Chondrocyte (in vitro differentiated cells): Measurements from ENCODE around the gene GAMT. TPM values are rescaled to one million over a fixed set of nuclear protein-coding genes. Genes with fewer than 3 reads are reported as not detected.
A peak's percentile ranks its signal among the peaks of the same experiment; 100 is the strongest.

Source experiments
- DNase-seq: peaks from one replicate; pipeline ENCODE4 v3.0.0; 2021; ENCODE audit warnings: mixed read lengths, low spot score
- H3K27ac Mint-ChIP-seq: one replicate; pipeline ENCODE4 v1.8.0; 2021; ENCODE audit warnings: mild to moderate bottlenecking, moderate library complexity, mixed read lengths; ENCODE audit not compliant: unreplicated experiment
- H3K27me3 Mint-ChIP-seq: 2 replicates; pipeline ENCODE4 v1.8.0; 2021; ENCODE audit warnings: low read depth, mixed read lengths
- H3K36me3 Mint-ChIP-seq: 2 replicates; pipeline ENCODE4 v1.8.0; 2021; ENCODE audit warnings: low read depth, mixed read lengths
- H3K4me1 Mint-ChIP-seq: 2 replicates; pipeline ENCODE4 v1.8.0; 2021; ENCODE audit warnings: low read depth, mild to moderate bottlenecking, mixed read lengths
- H3K4me3 Mint-ChIP-seq: one replicate; pipeline ENCODE4 v1.8.0; 2021; ENCODE audit warnings: mild to moderate bottlenecking, moderate library complexity, mixed read lengths; ENCODE audit not compliant: unreplicated experiment
- H3K9me3 Mint-ChIP-seq: 2 replicates; pipeline ENCODE4 v1.8.0; 2021; ENCODE audit warnings: low read depth, mixed read lengths
- total RNA-seq: library from RNA; stranded (reverse); gene quantifications from 3 replicates; pipeline ENCODE4 v1.2.1, GENCODE V29; 2021
- TF ChIP-seq, protein P1 (sequence below): fragments of 200-600 bp; sonication (generic); IDR thresholded peaks from 2 replicates; pipeline ENCODE4 v1.5.0; 2021; ENCODE audit warnings: antibody characterized with exemption, mild to moderate bottlenecking, moderate library complexity

GAMT gene
- total RNA-seq, 1 donor from 2014 or later = 32.5 TPM

DNA sequence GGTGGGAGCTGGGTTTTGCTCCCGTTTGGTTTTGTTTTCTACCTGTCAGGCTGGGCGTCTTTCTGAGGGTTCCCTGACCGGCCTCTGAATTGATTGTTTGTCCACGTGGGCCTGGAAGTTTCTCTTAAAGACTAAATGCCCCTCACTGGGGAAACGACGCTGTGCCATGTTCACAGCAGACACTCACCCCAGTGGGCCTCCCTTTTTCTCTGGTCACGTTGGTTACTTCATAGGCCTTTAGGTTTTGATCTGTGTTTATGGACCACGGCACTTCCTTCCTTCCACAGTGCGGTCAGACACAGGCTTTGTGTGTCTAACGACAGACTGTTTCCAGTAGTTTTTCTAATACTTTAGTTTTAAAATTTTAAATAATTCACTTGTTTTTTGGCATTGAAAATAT lies 37.7 kb downstream of the GAMT start:
- Mint-ChIP-seq H3K4me3 (no peak overlapping the region), H3K36me3 (peaks cover 18% of the 10 kb centered on the region), H3K27me3 (no peaks in the 10 kb centered on the region), H3K4me1 (peaks cover 42% of the 10 kb centered on the region), H3K9me3 (no peaks in the 10 kb centered on the region), H3K27ac (peak overlapping the region; percentile 59)
- DNase-seq = no peak
- TF ChIP-seq, protein P1, sequence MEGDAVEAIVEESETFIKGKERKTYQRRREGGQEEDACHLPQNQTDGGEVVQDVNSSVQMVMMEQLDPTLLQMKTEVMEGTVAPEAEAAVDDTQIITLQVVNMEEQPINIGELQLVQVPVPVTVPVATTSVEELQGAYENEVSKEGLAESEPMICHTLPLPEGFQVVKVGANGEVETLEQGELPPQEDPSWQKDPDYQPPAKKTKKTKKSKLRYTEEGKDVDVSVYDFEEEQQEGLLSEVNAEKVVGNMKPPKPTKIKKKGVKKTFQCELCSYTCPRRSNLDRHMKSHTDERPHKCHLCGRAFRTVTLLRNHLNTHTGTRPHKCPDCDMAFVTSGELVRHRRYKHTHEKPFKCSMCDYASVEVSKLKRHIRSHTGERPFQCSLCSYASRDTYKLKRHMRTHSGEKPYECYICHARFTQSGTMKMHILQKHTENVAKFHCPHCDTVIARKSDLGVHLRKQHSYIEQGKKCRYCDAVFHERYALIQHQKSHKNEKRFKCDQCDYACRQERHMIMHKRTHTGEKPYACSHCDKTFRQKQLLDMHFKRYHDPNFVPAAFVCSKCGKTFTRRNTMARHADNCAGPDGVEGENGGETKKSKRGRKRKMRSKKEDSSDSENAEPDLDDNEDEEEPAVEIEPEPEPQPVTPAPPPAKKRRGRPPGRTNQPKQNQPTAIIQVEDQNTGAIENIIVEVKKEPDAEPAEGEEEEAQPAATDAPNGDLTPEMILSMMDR = no peak

DNA sequence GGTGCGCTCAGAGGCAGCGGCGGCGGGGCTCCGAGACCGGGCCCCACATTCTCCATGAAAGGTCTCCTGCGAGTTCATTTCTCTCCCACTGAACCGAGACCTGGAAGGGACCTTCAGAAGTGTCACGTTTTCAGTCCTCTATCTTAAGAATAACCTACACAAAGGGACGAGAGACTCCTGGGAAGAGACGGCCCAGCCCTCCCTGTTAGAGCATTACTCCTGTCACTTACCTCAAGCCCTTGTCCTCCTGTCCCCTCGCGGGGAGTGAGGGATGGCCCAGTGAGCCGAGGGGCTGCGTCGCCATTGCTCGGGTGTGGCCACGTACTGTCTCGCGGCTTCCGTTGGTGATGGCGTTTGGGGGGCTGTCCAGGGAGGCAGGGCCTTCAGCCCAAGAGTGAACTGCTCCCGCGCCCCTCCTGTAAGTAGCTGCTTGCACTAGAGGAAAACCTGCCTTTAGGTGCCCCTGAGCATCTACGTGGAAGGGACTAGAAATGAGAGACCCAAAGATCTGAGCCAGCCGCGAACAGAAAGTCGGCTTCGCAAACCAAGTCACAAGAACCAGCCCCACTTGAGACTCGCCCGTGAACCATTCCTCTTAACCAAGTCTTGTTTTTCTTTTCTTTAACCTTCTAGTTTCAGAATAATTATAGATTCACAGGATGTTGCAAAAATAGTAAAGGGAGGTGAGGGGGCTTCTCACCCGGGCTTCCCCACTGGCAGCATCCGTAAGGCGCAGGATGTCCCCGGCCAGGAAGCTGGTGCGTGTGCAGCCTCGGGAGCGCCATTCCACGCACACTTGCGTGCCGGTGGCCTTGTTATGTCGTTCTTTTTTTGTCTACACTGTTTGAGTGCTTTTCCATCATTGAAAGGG lies 38.7 kb downstream of the GAMT start:
- Mint-ChIP-seq H3K27me3 (no peaks in the 10 kb centered on the region), H3K4me1 (peaks cover 45% of the 10 kb centered on the region), H3K9me3 (no peaks in the 10 kb centered on the region), H3K27ac (peak overlapping the region; percentile 95), H3K4me3 (peak overlapping the region; percentile 76), H3K36me3 (peaks cover 22% of the 10 kb centered on the region)
- TF ChIP-seq, protein P1 = no peak
- DNase-seq = no peak

DNA sequence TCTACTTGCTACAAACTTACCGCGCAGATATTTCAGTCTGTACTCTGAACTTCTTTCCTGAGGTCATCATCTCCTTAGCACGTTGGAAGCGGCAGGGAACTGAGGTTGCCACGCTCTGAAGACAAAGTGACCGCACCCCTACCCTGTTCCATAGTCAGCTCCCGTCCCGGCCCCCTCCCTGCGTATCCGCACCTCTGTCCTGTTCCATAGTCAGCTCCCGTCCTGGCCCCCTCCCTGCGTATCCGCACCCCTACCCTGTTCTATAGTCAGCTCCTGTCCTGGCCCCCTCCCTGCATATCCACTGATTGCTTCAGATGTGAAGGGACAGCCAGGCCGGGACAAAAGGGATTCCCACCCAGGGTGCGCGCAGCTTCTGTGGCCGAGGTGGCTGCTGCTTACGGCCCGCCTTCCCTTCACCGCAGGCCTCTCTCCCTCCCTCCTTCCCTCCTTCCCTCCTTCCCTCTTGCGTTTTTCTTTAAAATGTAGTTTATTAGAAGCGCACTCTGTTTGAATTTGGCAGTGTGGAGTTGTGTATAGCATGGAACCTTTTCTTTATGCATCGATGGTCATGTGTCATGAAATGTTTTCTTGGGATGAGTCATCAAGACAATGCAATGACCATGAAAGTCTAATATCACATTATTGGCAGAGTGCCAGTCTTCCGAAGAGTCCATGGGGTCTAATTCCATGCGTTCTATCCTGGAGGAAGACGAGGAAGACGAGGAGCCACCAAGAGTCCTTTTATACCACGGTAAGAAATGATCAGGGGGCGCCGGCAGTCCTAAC lies 39.5 kb downstream of the GAMT start:
- H3K4me3 Mint-ChIP-seq = peak overlapping the region; percentile 76

DNA sequence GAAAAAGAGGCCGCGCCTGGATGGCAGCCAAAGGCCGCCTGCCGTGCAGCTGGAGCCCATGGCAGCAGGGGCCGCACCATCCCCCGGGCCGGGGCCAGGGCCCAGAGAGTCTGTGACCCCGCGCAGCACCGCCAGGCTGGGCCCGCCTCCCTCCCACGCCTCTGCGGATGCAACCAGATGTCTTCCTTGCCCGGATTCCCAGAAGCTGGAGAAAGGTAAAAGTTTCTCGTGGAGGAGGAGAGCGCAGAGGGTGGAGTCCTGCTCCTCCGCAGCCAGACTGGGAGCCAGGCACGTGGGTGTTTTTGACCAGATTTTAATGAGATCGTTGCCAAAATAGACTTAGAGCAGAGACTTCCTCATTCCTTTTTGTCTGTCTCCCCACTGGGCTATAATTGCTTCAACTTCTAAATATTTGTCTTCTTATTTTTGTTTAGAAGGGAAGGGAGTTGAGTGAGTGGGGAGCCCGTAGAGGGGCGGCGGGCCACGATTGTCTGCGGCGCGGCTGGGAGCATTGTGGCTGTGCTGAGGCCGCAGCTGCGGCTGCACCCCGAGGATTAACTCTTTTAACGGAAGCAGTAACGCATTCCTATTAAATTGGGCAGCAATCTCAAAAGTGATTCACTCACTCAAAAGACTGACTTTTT lies 40.4 kb downstream of the GAMT start:
- H3K4me3 Mint-ChIP-seq = peak overlapping the region; percentile 76
- H3K27me3 Mint-ChIP-seq = no peaks in the 10 kb centered on the region
- TF ChIP-seq, protein P1 = peak; percentile 32
- peaks cover 56% of the 10 kb centered on the region for H3K4me1 Mint-ChIP-seq
- H3K9me3 Mint-ChIP-seq = no peaks in the 10 kb centered on the region
- peaks cover 24% of the 10 kb centered on the region for H3K36me3 Mint-ChIP-seq
- peak overlapping the region; percentile 95 for H3K27ac Mint-ChIP-seq
- no peak for DNase-seq

More for the DNA sequence above, 39.5 kb downstream of the GAMT start:
- Mint-ChIP-seq H3K36me3 (peaks cover 24% of the 10 kb centered on the region), H3K27me3 (no peaks in the 10 kb centered on the region), H3K27ac (peak overlapping the region; percentile 95), H3K9me3 (no peaks in the 10 kb centered on the region), H3K4me1 (peaks cover 48% of the 10 kb centered on the region)
- TF ChIP-seq, protein P1 = no peak
- no peak for DNase-seq
